Nucleus accumbens (tissue), 56 donors: ENCODE data around the gene MCAT.

Source experiments
- DNase-seq, 56 donors: peaks; one replicate each; lab custom pipeline; 2025; lab: John Stamatoyannopoulos, UW

MCAT gene

GRCh38 chr22:43173976-43174720 lies 30.9 kb upstream of the MCAT start:
- no peak for DNase-seq

- no peak for DNase-seq
Observed at GRCh38 chr22:43173566-43173965, 30.4 kb upstream of the MCAT start.

GRCh38 chr22:43172191-43172590 lies 29.0 kb upstream of the MCAT start:
- no peak for DNase-seq

- no peak for DNase-seq
Observed at GRCh38 chr22:43171607-43172006, 28.4 kb upstream of the MCAT start.

GRCh38 chr22:43171019-43171491 lies 27.9 kb upstream of the MCAT start:
- DNase-seq: no peak

- DNase-seq: no peak
Observed at GRCh38 chr22:43170131-43170480, 26.9 kb upstream of the MCAT start.

GRCh38 chr22:43169310-43170130 lies 26.3 kb upstream of the MCAT start:
- DNase-seq: no peak

- DNase-seq: no peak
Observed at GRCh38 chr22:43168471-43169309, 25.5 kb upstream of the MCAT start.

- no peak for DNase-seq
Observed at GRCh38 chr22:43167001-43167589, 23.9 kb upstream of the MCAT start.

GRCh38 chr22:43166132-43166930 lies 23.1 kb upstream of the MCAT start:
- DNase-seq: no peak

GRCh38 chr22:43164636-43165035 lies 21.4 kb upstream of the MCAT start:
- no peak for DNase-seq

GRCh38 chr22:43163241-43163795 lies 20.1 kb upstream of the MCAT start:
- DNase-seq: no peak

GRCh38 chr22:43162412-43163150 lies 19.4 kb upstream of the MCAT start:
- no peak for DNase-seq

GRCh38 chr22:43160497-43161126 lies 17.4 kb upstream of the MCAT start:
- DNase-seq: no peak

GRCh38 chr22:43159484-43160178 lies 16.4 kb upstream of the MCAT start:
- no peak for DNase-seq

GRCh38 chr22:43158778-43159483 lies 15.7 kb upstream of the MCAT start:
- no peak for DNase-seq
